ENCODE measurements around the gene STK25.

Gene STK25

DNA sequence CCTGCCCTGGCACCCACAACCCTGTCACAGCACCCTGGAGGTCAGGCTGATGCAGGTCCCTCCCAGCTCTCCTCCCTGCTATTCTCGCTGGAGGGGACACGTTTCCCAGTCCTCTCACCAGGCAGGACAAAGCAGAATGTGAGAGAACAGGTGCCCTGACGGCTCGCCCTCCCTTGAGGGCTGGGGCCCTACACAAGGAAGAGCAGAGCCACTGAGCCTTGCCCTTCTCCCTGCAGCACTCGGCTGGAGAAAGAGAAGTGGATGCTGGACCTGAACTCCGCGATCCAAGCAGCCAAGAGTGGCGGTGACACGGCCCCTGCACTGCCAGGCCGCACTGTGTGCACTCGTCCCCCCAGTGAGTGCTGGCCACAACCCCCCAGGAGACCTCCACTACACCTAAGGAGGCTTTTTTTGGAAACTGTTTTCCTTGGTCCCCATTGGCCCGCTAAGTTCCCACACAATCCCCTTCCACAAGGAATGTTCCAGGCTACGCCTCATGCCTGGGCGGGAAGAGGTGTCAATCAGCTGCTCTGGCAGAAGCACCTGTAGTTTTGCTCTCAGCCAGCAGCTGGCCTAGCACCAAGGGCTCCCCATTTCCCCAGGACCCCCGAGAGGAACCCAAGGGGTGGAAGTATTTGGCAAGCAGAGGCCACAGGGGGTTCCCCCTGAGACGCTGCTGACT, 17.4 kb downstream of the STK25 start:
- FAIRE-seq (no peak), DNase-seq (ENCODE audit: insufficient read length, low spot score) (no peak)
- TF ChIP-seq, protein P1, sequence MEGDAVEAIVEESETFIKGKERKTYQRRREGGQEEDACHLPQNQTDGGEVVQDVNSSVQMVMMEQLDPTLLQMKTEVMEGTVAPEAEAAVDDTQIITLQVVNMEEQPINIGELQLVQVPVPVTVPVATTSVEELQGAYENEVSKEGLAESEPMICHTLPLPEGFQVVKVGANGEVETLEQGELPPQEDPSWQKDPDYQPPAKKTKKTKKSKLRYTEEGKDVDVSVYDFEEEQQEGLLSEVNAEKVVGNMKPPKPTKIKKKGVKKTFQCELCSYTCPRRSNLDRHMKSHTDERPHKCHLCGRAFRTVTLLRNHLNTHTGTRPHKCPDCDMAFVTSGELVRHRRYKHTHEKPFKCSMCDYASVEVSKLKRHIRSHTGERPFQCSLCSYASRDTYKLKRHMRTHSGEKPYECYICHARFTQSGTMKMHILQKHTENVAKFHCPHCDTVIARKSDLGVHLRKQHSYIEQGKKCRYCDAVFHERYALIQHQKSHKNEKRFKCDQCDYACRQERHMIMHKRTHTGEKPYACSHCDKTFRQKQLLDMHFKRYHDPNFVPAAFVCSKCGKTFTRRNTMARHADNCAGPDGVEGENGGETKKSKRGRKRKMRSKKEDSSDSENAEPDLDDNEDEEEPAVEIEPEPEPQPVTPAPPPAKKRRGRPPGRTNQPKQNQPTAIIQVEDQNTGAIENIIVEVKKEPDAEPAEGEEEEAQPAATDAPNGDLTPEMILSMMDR (IDR thresholded peaks at IDR 0.05; ENCODE audit: insufficient read depth, missing control alignments), result no peak

DNA sequence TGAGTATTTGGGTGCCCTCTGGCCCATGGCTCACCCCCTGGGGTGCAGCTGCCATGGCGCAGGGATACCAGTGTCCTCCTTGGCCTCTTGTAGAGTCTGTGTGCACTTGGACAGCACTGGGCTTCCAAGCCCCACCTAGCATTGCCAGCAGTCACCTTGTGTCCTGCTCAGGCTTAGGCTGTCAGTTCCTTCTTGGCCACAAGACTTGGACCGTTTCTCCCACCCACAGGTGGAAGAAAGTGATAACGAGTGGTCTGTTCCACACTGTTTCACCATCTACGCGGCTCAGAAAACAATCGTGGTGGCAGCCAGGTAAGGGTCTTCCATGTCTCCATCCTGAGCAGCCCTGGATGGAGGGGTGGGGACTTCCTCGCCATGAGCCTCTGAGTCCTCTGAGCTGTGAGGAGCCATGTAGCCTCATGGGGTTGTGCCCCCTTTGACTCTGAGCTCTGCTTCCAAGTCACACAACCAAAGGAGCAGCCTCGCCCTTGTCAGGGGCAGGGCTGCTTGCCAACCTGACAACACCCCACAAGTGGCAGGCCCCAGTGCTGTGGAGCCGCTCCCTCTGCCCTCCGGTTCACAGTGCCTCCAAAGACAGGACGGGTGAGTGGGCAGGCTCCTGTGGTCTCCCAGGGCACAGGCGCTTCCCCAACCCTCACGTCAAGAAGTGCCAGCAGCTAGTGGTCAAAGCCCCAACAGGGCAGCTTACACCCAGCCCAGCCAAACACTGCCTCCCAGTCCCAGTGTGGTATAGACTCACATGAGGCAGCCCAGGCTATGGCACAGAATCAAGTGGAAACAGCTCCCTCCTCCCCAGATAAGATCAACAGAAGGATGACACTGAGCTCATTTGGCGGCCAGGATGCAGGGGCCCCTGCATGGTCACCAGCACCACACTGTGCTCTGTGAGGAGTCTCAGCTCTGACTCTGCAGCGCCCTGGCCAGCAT, 18.4 kb downstream of the STK25 start:
- no peak for DNase-seq (ENCODE audit: insufficient read length, low spot score)
- FAIRE-seq, result no peak
- TF ChIP-seq, protein P1 (IDR thresholded peaks at IDR 0.05; ENCODE audit: insufficient read depth, missing control alignments), result no peak

DNA sequence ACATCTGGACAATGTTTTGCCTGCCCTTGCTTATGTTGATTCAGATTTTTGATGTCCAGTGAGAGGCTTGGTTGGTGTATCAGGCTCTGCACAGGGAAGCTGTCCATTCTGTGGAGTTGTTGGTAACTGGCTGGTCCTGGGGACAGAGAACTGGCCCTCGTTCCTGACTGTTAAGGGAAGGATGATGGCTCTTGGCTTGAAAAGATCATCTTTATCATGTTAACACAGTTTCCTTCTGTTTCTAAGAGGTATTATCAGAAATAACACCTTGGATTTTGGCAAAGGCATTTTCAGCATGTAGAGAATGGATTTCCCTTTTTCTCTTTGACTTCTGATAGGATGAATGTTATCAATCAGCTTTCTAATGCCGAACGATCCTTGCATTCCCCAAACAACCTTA, 19.3 kb downstream of the STK25 start:
- TF ChIP-seq, protein P1 (IDR thresholded peaks at IDR 0.05; ENCODE audit: insufficient read depth, missing control alignments), result no peak
- FAIRE-seq, result no peak
- DNase-seq (ENCODE audit: insufficient read length, low spot score), result no peak

DNA sequence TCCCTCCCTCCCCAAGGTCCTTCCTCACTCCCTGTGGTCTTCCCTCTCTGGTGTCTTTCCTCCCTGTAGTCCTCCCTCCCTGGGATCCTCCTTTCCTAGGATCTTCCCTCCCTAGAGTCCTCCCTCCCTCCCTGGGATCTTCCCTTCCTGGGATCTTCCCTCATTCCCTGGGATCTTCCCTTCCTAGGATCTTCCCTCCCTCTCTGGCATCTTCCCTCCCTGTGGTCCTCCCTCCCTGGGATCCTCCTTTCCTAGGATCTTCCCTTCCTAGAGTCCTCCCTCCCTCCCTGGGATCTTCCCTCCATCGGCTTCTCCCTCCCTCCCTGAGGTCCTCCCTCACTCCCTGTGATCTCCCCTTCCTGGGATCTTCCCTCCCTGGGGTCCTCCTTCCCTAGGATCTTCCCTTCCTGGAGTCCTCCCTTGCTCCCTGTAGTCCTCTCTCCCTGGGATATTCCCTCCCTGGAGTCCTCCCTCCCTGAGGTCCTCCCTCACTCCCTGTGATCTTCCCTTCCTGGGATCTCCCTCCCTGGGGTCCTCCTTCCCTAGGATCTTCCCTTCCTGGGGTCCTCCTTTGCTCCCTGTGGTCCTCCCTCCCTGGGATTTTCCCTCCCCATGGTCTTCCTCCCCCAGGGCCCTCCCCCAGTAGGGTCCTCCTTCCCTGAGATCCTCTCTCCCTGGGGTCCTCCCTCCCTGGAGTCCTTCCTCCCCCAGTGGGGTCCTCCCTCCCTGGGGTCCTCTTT, 23.0 kb downstream of the STK25 start:
- DNase-seq (ENCODE audit: insufficient read length, low spot score) (no peak), FAIRE-seq (no peak)
- TF ChIP-seq, protein P1 (IDR thresholded peaks at IDR 0.05; ENCODE audit: insufficient read depth, missing control alignments), result no peak

DNA sequence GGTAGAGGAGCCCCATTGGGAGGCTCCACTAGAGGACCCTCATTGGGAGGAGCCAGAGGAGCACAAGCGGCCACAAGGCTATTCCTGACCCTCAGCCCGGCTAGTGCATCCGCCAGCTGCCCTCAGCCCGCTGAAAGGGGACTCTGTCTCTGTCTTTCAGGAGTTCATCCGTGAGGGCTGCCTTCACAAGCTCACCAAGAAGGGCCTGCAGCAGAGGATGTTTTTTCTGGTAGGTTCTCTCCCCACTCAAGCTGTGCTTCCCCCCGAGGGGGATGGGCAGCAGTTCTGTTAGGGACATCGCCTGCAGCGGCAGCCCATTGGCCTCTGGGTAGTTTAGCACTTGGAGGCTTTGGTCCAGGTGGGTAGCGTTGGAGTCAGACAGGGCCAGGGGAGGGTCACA, 25.1 kb downstream of the STK25 start:
- FAIRE-seq, result no peak
- TF ChIP-seq, protein P1 (IDR thresholded peaks at IDR 0.05; ENCODE audit: insufficient read depth, missing control alignments), result no peak
- DNase-seq (ENCODE audit: insufficient read length, low spot score), result no peak

DNA sequence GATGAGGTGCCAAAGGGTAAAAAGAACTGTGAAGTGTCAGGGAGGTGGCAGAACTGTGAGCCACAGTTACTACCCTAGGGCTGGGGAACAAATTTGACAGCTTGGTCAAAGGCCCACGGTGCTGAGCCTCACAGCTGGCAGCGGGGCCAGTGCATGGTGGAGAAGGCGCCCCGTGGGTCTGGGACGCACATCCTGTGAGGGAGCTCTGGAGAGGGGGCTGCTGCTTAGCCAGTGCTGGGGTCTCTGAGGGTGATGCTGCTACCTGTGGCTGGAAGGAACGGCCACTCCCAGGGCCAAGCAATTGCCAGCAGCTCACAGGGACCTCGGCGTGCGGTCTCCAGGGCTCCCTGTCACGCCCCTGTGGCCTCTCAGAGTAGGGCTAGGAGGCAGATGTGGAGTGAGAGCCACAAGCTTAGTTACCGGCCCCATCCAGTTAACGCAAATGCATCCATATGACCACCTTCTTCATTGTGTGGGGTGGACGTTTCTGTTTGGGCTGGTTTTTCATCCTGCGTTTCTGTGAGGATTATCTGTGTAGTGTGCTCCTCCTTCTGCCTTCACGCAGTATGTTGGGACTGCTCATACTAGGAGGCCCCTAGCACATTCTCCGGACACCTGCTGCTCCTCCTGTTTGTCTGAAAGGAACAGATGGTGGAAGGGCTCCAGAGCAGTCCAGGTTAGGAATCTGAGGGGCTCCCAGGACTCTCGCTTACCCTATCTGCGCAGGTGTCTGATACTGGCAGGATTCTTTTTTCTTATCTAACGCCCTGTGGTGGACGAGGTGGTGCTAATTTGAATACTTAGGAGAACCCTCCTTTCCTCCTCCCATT, 26.0 kb downstream of the STK25 start:
- TF ChIP-seq, protein P1 (IDR thresholded peaks at IDR 0.05; ENCODE audit: insufficient read depth, missing control alignments), result no peak
- no peak for FAIRE-seq
- no peak for DNase-seq (ENCODE audit: insufficient read length, low spot score)

Measured in D721Med (cell line).